Natural killer cell (primary cell): ENCODE data around the gene MINDY2. TPM values are rescaled to one million over a fixed set of nuclear protein-coding genes. Genes with fewer than 3 reads are reported as not detected.
"Not testable (repeated sequence)": the region's sequence is repeated elsewhere in the genome, so short reads cannot be mapped to it uniquely, and the experiment has no call there.

Experiments used
- ATAC-seq, 3 donors: fragments of 150-1000 bp in 2 of 3; fragments of 200-7000 bp in 1 of 3; cut with Tn5 transposase; 1 replicate in 1 of 3; 2 replicates in 2 of 3; pipeline ENCODE4 v1.10.0; 2021; ENCODE audit warnings: mild to moderate bottlenecking in 2 of 3, moderate library complexity in 2 of 3
- DNase-seq, 2 donors: peaks; one replicate each; pipeline versions ENCODE4 v3.0.0 to v3.0.0-alpha.2; 2013 to 2021; ENCODE audit warnings: mixed read lengths in 1 of 2
- H3K27ac ChIP-seq: one replicate; pipeline ENCODE4 v1.5.1; 2013; ENCODE audit warnings: mild to moderate bottlenecking, low read length
- H3K27me3 ChIP-seq: one replicate; pipeline ENCODE4 v1.6.1; 2013; ENCODE audit warnings: low read length; ENCODE audit not compliant: control insufficient read depth, insufficient read depth
- H3K36me3 ChIP-seq: one replicate; pipeline ENCODE4 v1.6.1; 2013; ENCODE audit warnings: low read length; ENCODE audit not compliant: control insufficient read depth, insufficient read depth
- H3K4me1 ChIP-seq: one replicate; pipeline ENCODE4 v1.6.1; 2013; ENCODE audit warnings: low read length; ENCODE audit not compliant: control insufficient read depth, insufficient read depth
- H3K4me3 ChIP-seq: one replicate; pipeline ENCODE4 v1.5.1; 2013; ENCODE audit warnings: low read length
- H3K9me3 ChIP-seq: one replicate; pipeline ENCODE4 v1.6.1; 2013; ENCODE audit warnings: low read length; ENCODE audit not compliant: control insufficient read depth, insufficient read depth
- H3K27ac Mint-ChIP-seq, 2 donors: one replicate each; pipeline ENCODE4 v1.8.0; 2022; ENCODE audit warnings: mild to moderate bottlenecking in 2 of 2, mixed read lengths in 2 of 2, moderate library complexity in 1 of 2
- H3K27me3 Mint-ChIP-seq, 2 donors: one replicate each; pipeline ENCODE4 v1.8.0; 2022; ENCODE audit warnings: low read depth in 2 of 2, mixed read lengths in 2 of 2
- H3K36me3 Mint-ChIP-seq: one replicate; pipeline ENCODE4 v1.8.0; 2022; ENCODE audit warnings: mixed read lengths
- H3K4me1 Mint-ChIP-seq, 2 donors: one replicate each; pipeline ENCODE4 v1.8.0; 2022; ENCODE audit warnings: mixed read lengths in 2 of 2
- H3K4me3 Mint-ChIP-seq: one replicate; pipeline ENCODE4 v1.8.0; 2022; ENCODE audit warnings: mild to moderate bottlenecking, moderate library complexity, mixed read lengths
- H3K9me3 Mint-ChIP-seq, 2 donors: one replicate each; pipeline ENCODE4 v1.8.0; 2022; ENCODE audit warnings: mixed read lengths in 2 of 2
- WGBS: methylation state at CpG from one replicate; pipeline ENCODE4 v1.1.7; 2013; ENCODE audit warnings: missing lambda C conversion rate; ENCODE audit not compliant: insufficient coverage; 5-methylcytosine and 5-hydroxymethylcytosine counted together
- intact Hi-C: fragments of 100-400 bp; cut with micrococcal nuclease; formaldehyde crosslinking; loops from one replicate; pipeline ENCODE4 v1.14.2; 2022
- total RNA-seq, 4 donors: library from RNA; stranded (reverse); fragments of 120-200 nt in 1 of 4; gene quantifications; one replicate each; pipeline versions ENCODE4 v1.2.3 to v1.2.4, GENCODE V29; 2013 to 2022
- TF ChIP-seq, protein P1 (sequence below): fragments of 200-600 bp; IDR thresholded peaks from one replicate; pipeline ENCODE4 v1.8.0; 2022; ENCODE audit warnings: antibody characterized with exemption

MINDY2 gene
- total RNA-seq, 3 donors from 2014 or later (not counting 1 experiment from before 2014, with no cell fraction given), result 16.3 to 18.7 (median 18.3) TPM

DNA sequence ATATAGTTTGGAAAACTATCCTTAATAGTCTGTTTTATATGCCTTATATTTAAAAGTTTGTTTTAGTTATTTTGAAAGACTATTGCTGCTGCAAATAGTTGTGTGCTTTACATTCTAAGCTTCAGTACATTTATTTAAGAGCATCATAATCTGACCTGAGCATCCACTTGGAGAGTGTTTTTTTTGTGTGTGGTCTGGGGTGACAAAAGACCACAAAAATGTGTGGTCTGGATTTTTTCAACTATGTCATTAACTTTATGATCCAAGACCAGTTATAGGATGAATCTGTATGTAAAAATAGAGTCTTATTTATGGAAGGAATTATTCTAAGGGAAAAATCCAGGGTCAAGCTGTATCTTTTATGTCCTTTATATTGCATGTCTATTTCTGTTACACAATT lies 85.0 kb downstream of the MINDY2 start:
- Mint-ChIP-seq H3K4me3 (no peak overlapping the region), H3K27ac (no peak overlapping the region), H3K9me3 (no peaks in the 10 kb centered on the region), H3K4me1 (no peaks in the 10 kb centered on the region), H3K36me3 (peaks cover 10% of the 10 kb centered on the region), H3K27me3 (no peaks in the 10 kb centered on the region)
- intact Hi-C loops, result no loop called here
- Histone ChIP-seq H3K36me3 (peaks cover 16% of the 10 kb centered on the region), H3K27me3 (no peaks in the 10 kb centered on the region), H3K27ac (no peak overlapping the region), H3K9me3 (no peaks in the 10 kb centered on the region), H3K4me1 (no peaks in the 10 kb centered on the region), H3K4me3 (no peak overlapping the region)
- no peak for DNase-seq
- TF ChIP-seq, protein P1, sequence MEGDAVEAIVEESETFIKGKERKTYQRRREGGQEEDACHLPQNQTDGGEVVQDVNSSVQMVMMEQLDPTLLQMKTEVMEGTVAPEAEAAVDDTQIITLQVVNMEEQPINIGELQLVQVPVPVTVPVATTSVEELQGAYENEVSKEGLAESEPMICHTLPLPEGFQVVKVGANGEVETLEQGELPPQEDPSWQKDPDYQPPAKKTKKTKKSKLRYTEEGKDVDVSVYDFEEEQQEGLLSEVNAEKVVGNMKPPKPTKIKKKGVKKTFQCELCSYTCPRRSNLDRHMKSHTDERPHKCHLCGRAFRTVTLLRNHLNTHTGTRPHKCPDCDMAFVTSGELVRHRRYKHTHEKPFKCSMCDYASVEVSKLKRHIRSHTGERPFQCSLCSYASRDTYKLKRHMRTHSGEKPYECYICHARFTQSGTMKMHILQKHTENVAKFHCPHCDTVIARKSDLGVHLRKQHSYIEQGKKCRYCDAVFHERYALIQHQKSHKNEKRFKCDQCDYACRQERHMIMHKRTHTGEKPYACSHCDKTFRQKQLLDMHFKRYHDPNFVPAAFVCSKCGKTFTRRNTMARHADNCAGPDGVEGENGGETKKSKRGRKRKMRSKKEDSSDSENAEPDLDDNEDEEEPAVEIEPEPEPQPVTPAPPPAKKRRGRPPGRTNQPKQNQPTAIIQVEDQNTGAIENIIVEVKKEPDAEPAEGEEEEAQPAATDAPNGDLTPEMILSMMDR, result no peak
- ATAC-seq, result no peak

- H3K4me1 Mint-ChIP-seq, ATAC-seq, H3K9me3 ChIP-seq, H3K9me3 Mint-ChIP-seq, H3K4me1 ChIP-seq, DNase-seq, H3K4me3 Mint-ChIP-seq, H3K4me3 ChIP-seq, H3K36me3 Mint-ChIP-seq, H3K27ac ChIP-seq, intact Hi-C loops, H3K27me3 ChIP-seq, H3K27me3 Mint-ChIP-seq, H3K27ac Mint-ChIP-seq: not testable (repeated sequence)
- WGBS, result no CpG with 5 or more reads among the region's 1 CpG
- peaks cover 16% of the 10 kb centered on the region for H3K36me3 ChIP-seq
These were observed 85.5 kb downstream of the MINDY2 start for GRCh38 chr15:58856621-58857020.

DNA sequence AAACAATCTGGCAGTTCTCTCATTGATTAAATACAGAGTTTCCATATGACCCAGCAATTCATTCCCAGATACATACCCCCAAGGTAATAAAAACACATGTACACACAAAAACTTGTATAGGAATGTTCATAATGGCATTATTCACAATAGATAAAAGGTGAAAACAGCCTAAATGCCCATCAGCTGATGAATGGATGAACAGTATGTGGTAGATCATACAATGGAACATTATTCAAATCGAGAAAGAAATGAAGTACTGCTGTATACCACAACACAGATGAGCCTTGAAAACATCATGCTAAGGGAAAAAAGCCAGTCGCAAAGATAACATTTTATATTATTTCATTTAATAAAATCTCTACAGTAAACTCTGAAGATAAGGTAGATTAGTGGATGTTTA lies 91.2 kb downstream of the MINDY2 start:
- TF ChIP-seq, protein P1, result no peak
- ATAC-seq (no peak), DNase-seq (no peak)
- Mint-ChIP-seq H3K27me3 (peaks cover 6 to 8% of the 10 kb centered on the region in 2 donors), H3K36me3 (no peaks in the 10 kb centered on the region), H3K9me3 (no peaks in the 10 kb centered on the region), H3K27ac (no peak overlapping the region), H3K4me1 (peaks cover 7 to 9% of the 10 kb centered on the region in 2 donors), H3K4me3 (no peak overlapping the region)
- Histone ChIP-seq H3K4me1 (peaks cover 11% of the 10 kb centered on the region), H3K36me3 (no peaks in the 10 kb centered on the region), H3K27me3 (peaks cover 2% of the 10 kb centered on the region), H3K9me3 (no peaks in the 10 kb centered on the region), H3K4me3 (no peak overlapping the region), H3K27ac (no peak overlapping the region)
- 75% methylated on average over 1 of the region's 2 CpGs for WGBS
- intact Hi-C loops, result no loop called here

DNA sequence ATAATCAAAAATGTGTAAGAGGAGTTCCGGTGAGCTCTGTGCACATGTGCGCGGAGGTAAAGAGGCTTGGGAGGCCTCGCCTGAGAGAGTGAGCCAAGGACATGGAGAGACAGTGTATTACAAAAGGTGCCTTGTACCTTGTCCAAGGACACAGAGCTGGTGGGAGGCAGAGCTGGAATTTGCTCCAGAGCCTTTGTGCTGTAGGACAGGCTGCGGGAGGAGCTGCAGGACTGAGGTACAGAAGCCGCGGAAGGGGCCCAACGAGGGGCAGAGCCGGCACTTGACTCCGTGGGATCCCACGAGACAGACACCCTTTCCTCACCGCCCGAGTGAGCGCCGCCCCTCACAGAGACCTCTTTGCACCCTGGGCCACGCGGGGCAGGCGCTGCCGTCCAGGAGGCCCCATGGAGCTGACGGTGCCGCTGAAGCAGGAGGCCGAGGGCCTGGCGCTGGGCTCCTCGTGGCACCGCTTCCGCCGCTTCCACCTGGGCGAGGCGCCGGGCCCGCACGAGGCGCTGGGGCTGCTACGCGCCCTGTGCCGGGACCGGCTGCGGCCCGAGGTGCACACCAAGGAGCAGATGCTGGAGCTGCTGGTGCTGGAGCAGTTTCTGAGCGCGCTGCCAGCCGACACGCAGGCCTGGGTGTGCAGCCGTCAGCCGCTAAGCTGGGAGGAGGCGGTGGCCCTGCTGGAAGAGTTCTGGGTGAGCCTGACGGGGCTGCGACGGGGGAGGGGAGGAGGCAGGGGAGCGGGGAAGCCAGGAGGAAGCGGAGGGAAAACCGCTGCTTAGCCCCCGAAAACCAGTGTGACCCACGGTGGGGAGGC lies 93.7 kb downstream of the MINDY2 start:
- H3K4me3 ChIP-seq, result no peak overlapping the region

More for the DNA sequence above, 93.7 kb downstream of the MINDY2 start:
- Histone ChIP-seq H3K9me3 (no peaks in the 10 kb centered on the region), H3K4me1 (peaks cover 11% of the 10 kb centered on the region), H3K36me3 (no peaks in the 10 kb centered on the region), H3K27me3 (peaks cover 2% of the 10 kb centered on the region), H3K27ac (no peak overlapping the region)
- H3K27ac Mint-ChIP-seq, result no peak overlapping the region
- no peaks in the 10 kb centered on the region for H3K9me3 Mint-ChIP-seq
- no peaks in the 10 kb centered on the region for H3K36me3 Mint-ChIP-seq
- DNase-seq (peak in 1 of 2 donors; percentile 20), ATAC-seq (peak; percentile 39 to 72 (median 54))
- intact Hi-C loops, result no loop called here
- WGBS, result 40% methylated on average over 54 of the region's 54 CpGs
- peaks cover 6 to 8% of the 10 kb centered on the region in 2 donors for H3K27me3 Mint-ChIP-seq
- peaks cover 7 to 9% of the 10 kb centered on the region in 2 donors for H3K4me1 Mint-ChIP-seq
- H3K4me3 Mint-ChIP-seq, result peak overlapping the region; percentile 55
- TF ChIP-seq, protein P1, result no peak
